ENCODE data around the gene SLC24A4.

Gene SLC24A4

GRCh38 chr14:92503756-92504491 lies 181.0 kb downstream of the SLC24A4 start:
- Mint-ChIP-seq H3K36me3 (ENCODE audit: low read depth) (no peaks in the 10 kb centered on the region), H3K9me3 (no peaks in the 10 kb centered on the region), H3K4me3 (no peak overlapping the region), H3K27me3 (ENCODE audit: low read depth) (peaks cover 40% of the 10 kb centered on the region), H3K27ac (no peak overlapping the region), H3K4me1 (ENCODE audit: low read depth) (peaks cover 3% of the 10 kb centered on the region)
- no peak for DNase-seq (ENCODE audit: low spot score)

- DNase-seq (ENCODE audit: low spot score) = no peak
- Mint-ChIP-seq H3K27me3 (ENCODE audit: low read depth) (peaks cover 47% of the 10 kb centered on the region), H3K36me3 (ENCODE audit: low read depth) (no peaks in the 10 kb centered on the region), H3K4me3 (no peak overlapping the region), H3K9me3 (no peaks in the 10 kb centered on the region), H3K27ac (no peak overlapping the region), H3K4me1 (ENCODE audit: low read depth) (peaks cover 3% of the 10 kb centered on the region)
These were observed 182.9 kb downstream of the SLC24A4 start for GRCh38 chr14:92505826-92506225.

GRCh38 chr14:92506231-92506630 lies 183.3 kb downstream of the SLC24A4 start:
- Mint-ChIP-seq H3K4me1 (ENCODE audit: low read depth) (peaks cover 3% of the 10 kb centered on the region), H3K4me3 (no peak overlapping the region), H3K9me3 (no peaks in the 10 kb centered on the region), H3K27me3 (ENCODE audit: low read depth) (peaks cover 49% of the 10 kb centered on the region), H3K36me3 (ENCODE audit: low read depth) (no peaks in the 10 kb centered on the region), H3K27ac (no peak overlapping the region)
- DNase-seq (ENCODE audit: low spot score) = no peak

GRCh38 chr14:92507174-92507768 lies 184.3 kb downstream of the SLC24A4 start:
- Mint-ChIP-seq H3K4me1 (ENCODE audit: low read depth) (peaks cover 3% of the 10 kb centered on the region), H3K27me3 (ENCODE audit: low read depth) (peaks cover 54% of the 10 kb centered on the region), H3K36me3 (ENCODE audit: low read depth) (no peaks in the 10 kb centered on the region), H3K4me3 (no peak overlapping the region), H3K27ac (no peak overlapping the region), H3K9me3 (no peaks in the 10 kb centered on the region)
- no peak for DNase-seq (ENCODE audit: low spot score)

GRCh38 chr14:92510972-92511371 lies 188.0 kb downstream of the SLC24A4 start:
- no peak overlapping the region for H3K27ac Mint-ChIP-seq
- no peak overlapping the region for H3K4me3 Mint-ChIP-seq
- H3K4me1 Mint-ChIP-seq (ENCODE audit: low read depth) = peaks cover 3% of the 10 kb centered on the region
- H3K27me3 Mint-ChIP-seq (ENCODE audit: low read depth) = peaks cover 55% of the 10 kb centered on the region
- H3K9me3 Mint-ChIP-seq = no peaks in the 10 kb centered on the region
- H3K36me3 Mint-ChIP-seq (ENCODE audit: low read depth) = no peaks in the 10 kb centered on the region
- DNase-seq (ENCODE audit: low spot score) = no peak

GRCh38 chr14:92511453-92512238 lies 188.7 kb downstream of the SLC24A4 start:
- no peak for DNase-seq (ENCODE audit: low spot score)
- Mint-ChIP-seq H3K27ac (no peak overlapping the region), H3K9me3 (no peaks in the 10 kb centered on the region), H3K4me1 (ENCODE audit: low read depth) (peaks cover 3% of the 10 kb centered on the region), H3K27me3 (ENCODE audit: low read depth) (peaks cover 58% of the 10 kb centered on the region), H3K36me3 (ENCODE audit: low read depth) (no peaks in the 10 kb centered on the region), H3K4me3 (no peak overlapping the region)

- Mint-ChIP-seq H3K4me3 (no peak overlapping the region), H3K4me1 (ENCODE audit: low read depth) (peaks cover 2% of the 10 kb centered on the region), H3K36me3 (ENCODE audit: low read depth) (no peaks in the 10 kb centered on the region), H3K9me3 (no peaks in the 10 kb centered on the region), H3K27me3 (ENCODE audit: low read depth) (peaks cover 59% of the 10 kb centered on the region), H3K27ac (no peak overlapping the region)
- DNase-seq (ENCODE audit: low spot score) = no peak
These were observed 189.8 kb downstream of the SLC24A4 start for GRCh38 chr14:92512807-92513203.

- DNase-seq (ENCODE audit: low spot score) = peak; percentile 11
- peak within 1 kb of the TSS; percentile 51 for H3K4me3 Mint-ChIP-seq
- peaks cover 2% of the 10 kb centered on the region for H3K4me1 Mint-ChIP-seq (ENCODE audit: low read depth)
- H3K9me3 Mint-ChIP-seq = no peaks in the 10 kb centered on the region
- peaks cover 58% of the 10 kb centered on the region for H3K27me3 Mint-ChIP-seq (ENCODE audit: low read depth)
- H3K36me3 Mint-ChIP-seq (ENCODE audit: low read depth) = no peaks in the 10 kb centered on the region
- H3K27ac Mint-ChIP-seq = no peak within 1 kb of the TSS
These were observed 190.4 kb downstream of the SLC24A4 start, which contains the start of gene RIN3 for GRCh38 chr14:92513204-92513965. RIN3 (plus strand) TSS chr14:92513781; CDS start chr14:92513933, 152 bp downstream.

GRCh38 chr14:92513966-92514843 lies 191.2 kb downstream of the SLC24A4 start:
- H3K27me3 Mint-ChIP-seq (ENCODE audit: low read depth) = peaks cover 57% of the 10 kb centered on the region
- no peaks in the 10 kb centered on the region for H3K36me3 Mint-ChIP-seq (ENCODE audit: low read depth)
- peak overlapping the region; percentile 51 for H3K4me3 Mint-ChIP-seq
- H3K27ac Mint-ChIP-seq = no peak overlapping the region
- DNase-seq (ENCODE audit: low spot score) = no peak
- peaks cover 6% of the 10 kb centered on the region for H3K4me1 Mint-ChIP-seq (ENCODE audit: low read depth)
- H3K9me3 Mint-ChIP-seq = no peaks in the 10 kb centered on the region

GRCh38 chr14:92514844-92515514 lies 192.0 kb downstream of the SLC24A4 start:
- no peaks in the 10 kb centered on the region for H3K36me3 Mint-ChIP-seq (ENCODE audit: low read depth)
- H3K27me3 Mint-ChIP-seq (ENCODE audit: low read depth) = peaks cover 52% of the 10 kb centered on the region
- peak overlapping the region; percentile 2 for H3K4me3 Mint-ChIP-seq
- no peak for DNase-seq (ENCODE audit: low spot score)
- no peaks in the 10 kb centered on the region for H3K9me3 Mint-ChIP-seq
- H3K27ac Mint-ChIP-seq = no peak overlapping the region
- H3K4me1 Mint-ChIP-seq (ENCODE audit: low read depth) = peaks cover 7% of the 10 kb centered on the region

GRCh38 chr14:92515546-92516343 lies 192.8 kb downstream of the SLC24A4 start:
- H3K4me1 Mint-ChIP-seq (ENCODE audit: low read depth) = peaks cover 7% of the 10 kb centered on the region
- H3K36me3 Mint-ChIP-seq (ENCODE audit: low read depth) = no peaks in the 10 kb centered on the region
- H3K27ac Mint-ChIP-seq = peak overlapping the region; percentile 1
- DNase-seq (ENCODE audit: low spot score) = no peak
- no peaks in the 10 kb centered on the region for H3K9me3 Mint-ChIP-seq
- H3K27me3 Mint-ChIP-seq (ENCODE audit: low read depth) = peaks cover 49% of the 10 kb centered on the region
- H3K4me3 Mint-ChIP-seq = peak overlapping the region; percentile 2
